Measurements from ENCODE around the gene CWC22.
A peak's percentile ranks its signal among the peaks of the same experiment; 100 is the strongest.
"Not testable (repeated sequence)": the region's sequence is repeated elsewhere in the genome, so short reads cannot be mapped to it uniquely, and the experiment has no call there.

Gene CWC22

GRCh38 chr2:180006781-180007579 lies at the start of gene CWC22:
Gene CWC22 (minus strand): TSS chr2:180007297. CDS start chr2:179993341, 13,956 bp downstream.
- peak; percentile 96 for DNase-seq

- peak; percentile 11 for DNase-seq
Observed at GRCh38 chr2:180056367-180057118, 49.4 kb upstream of the CWC22 start.

GRCh38 chr2:180054576-180054975 lies 47.5 kb upstream of the CWC22 start:
- DNase-seq, result not testable (repeated sequence)

GRCh38 chr2:180050246-180050645 lies 43.1 kb upstream of the CWC22 start:
- no peak for DNase-seq

- no peak for DNase-seq
Observed at GRCh38 chr2:180048251-180048650, 41.2 kb upstream of the CWC22 start.

GRCh38 chr2:180046776-180047175 lies 39.7 kb upstream of the CWC22 start:
- no peak for DNase-seq

GRCh38 chr2:180046202-180046601 lies 39.1 kb upstream of the CWC22 start:
- DNase-seq, result no peak

- no peak for DNase-seq
Observed at GRCh38 chr2:180040146-180040925, 33.2 kb upstream of the CWC22 start.

GRCh38 chr2:180038997-180039396 lies 31.9 kb upstream of the CWC22 start:
- no peak for DNase-seq

- peak; percentile 93 for DNase-seq
Observed at GRCh38 chr2:180033993-180034894, 27.1 kb upstream of the CWC22 start.

- DNase-seq, result no peak
Observed at GRCh38 chr2:180029575-180029974, 22.5 kb upstream of the CWC22 start.

- no peak for DNase-seq
Observed at GRCh38 chr2:180021850-180022249, 14.8 kb upstream of the CWC22 start.

- no peak for DNase-seq
Observed at GRCh38 chr2:180017784-180018183, 10.7 kb upstream of the CWC22 start.

GRCh38 chr2:180016937-180017336 lies 9.8 kb upstream of the CWC22 start:
- no peak for DNase-seq

GRCh38 chr2:180015951-180016709 lies 9.0 kb upstream of the CWC22 start:
- no peak for DNase-seq

- DNase-seq, result no peak
Observed at GRCh38 chr2:180012523-180012922, 5.4 kb upstream of the CWC22 start.

GRCh38 chr2:180010701-180011100 lies 3.6 kb upstream of the CWC22 start:
- no peak for DNase-seq

GRCh38 chr2:180006231-180006630 lies 866 bp downstream of the CWC22 start:
- no peak for DNase-seq

GRCh38 chr2:180005465-180005864 lies 1.6 kb downstream of the CWC22 start:
- not testable (repeated sequence) for DNase-seq

GRCh38 chr2:180004731-180005130 lies 2.4 kb downstream of the CWC22 start:
- no peak for DNase-seq

- DNase-seq, result no peak
Observed at GRCh38 chr2:180003559-180003958, 3.5 kb downstream of the CWC22 start.

Data from NCI-H2171 treated with DMSO at 0.1 percent for 48 hours (cell line).